ENCODE measurements around the gene PRKG1.

DNA sequence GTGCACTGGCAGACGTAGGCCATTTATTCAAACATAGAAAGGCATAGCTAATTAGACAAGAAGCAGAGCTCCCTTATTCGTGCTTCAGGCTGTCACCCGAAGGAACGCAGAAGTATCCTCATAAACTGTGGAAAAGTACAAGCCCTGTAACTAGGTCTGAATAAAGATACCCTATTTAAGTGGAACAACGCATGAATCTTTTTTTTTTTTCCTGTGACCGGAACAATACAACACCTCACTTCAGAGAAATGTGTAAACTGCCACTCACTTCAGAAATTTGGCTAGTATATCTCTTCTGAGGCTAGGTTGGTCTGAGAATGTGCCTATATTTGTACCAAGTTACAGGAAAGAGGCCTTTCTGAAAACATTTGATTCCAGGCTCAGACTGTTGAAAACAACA is 633.1 kb downstream of the PRKG1 start:
- TF ChIP-seq, protein P1, sequence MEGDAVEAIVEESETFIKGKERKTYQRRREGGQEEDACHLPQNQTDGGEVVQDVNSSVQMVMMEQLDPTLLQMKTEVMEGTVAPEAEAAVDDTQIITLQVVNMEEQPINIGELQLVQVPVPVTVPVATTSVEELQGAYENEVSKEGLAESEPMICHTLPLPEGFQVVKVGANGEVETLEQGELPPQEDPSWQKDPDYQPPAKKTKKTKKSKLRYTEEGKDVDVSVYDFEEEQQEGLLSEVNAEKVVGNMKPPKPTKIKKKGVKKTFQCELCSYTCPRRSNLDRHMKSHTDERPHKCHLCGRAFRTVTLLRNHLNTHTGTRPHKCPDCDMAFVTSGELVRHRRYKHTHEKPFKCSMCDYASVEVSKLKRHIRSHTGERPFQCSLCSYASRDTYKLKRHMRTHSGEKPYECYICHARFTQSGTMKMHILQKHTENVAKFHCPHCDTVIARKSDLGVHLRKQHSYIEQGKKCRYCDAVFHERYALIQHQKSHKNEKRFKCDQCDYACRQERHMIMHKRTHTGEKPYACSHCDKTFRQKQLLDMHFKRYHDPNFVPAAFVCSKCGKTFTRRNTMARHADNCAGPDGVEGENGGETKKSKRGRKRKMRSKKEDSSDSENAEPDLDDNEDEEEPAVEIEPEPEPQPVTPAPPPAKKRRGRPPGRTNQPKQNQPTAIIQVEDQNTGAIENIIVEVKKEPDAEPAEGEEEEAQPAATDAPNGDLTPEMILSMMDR (IDR thresholded peaks at IDR 0.05), result no peak
- TF ChIP-seq EZH2 (IDR thresholded peaks at IDR 0.05; ENCODE audit: borderline replicate concordance, insufficient read depth, low read depth, low read length, poor library complexity, severe bottlenecking), result no peak

Data from B cell (primary cell).